GM12878 (cell line): ENCODE data around the gene ZBTB3. TPM values are rescaled to one million over a fixed set of nuclear protein-coding genes. Genes with fewer than 3 reads are reported as not detected.
A peak's percentile ranks its signal among the peaks of the same experiment; 100 is the strongest.

Experiments used
- ATAC-seq: fragments of 200-7000 bp; cut with Tn5 transposase; 3 replicates; pipeline ENCODE4 v1.9.1; 2020; ENCODE audit warnings: mild to moderate bottlenecking, moderate library complexity
- BruUV-seq: library from RNA; stranded (reverse); fragments of 400-500 nt; replicated peaks from 2 replicates; lab custom pipeline; 2021; lab: Mats Ljungman, UMichigan
- CTCF ChIA-PET: fragments of 300-600 bp; sonication (Branson Sonifier 250); formaldehyde crosslinking; extraction: SDS; loops from one replicate; lab custom pipeline; 2021; ENCODE audit warnings: inconsistent platforms; lab: Yijun Ruan, JAX
- POLR2A ChIA-PET: fragments of 350-600 bp; formaldehyde crosslinking; extraction: SDS; loops from one replicate; lab custom pipeline; 2021; ENCODE audit warnings: inconsistent platforms; lab: Charles Lee
- RAD21 ChIA-PET: fragments of 300-600 bp; sonication (Branson Sonifier 250); formaldehyde crosslinking; loops from one replicate; lab custom pipeline; 2023; ENCODE audit warnings: antibody characterized with exemption; ENCODE audit not compliant: unreplicated experiment; lab: Charles Lee
- SMC1A ChIA-PET: fragments of 300-600 bp; sonication (Branson Sonifier 250); formaldehyde crosslinking; loops from one replicate; lab custom pipeline; 2023; ENCODE audit not compliant: unreplicated experiment, uncharacterized antibody; lab: Charles Lee
- DNase-seq: peaks from one replicate; pipeline ENCODE4 v3.0.0-alpha.2; 2011; ENCODE audit warnings: low read depth, low spot score
- FAIRE-seq: peaks from 3 replicates; lab custom pipeline; 2011; peaks lifted over from hg19 to GRCh38; lab: Jason Lieb, UNC
- H2AFZ ChIP-seq: 2 replicates; pipeline ENCODE4 v1.6.0; 2011; ENCODE audit warnings: low read depth, low read length, control low read depth; ENCODE audit not compliant: control insufficient read depth
- H3K27ac ChIP-seq: 2 replicates; pipeline ENCODE4 v1.5.1; 2011; ENCODE audit warnings: control low read depth; ENCODE audit not compliant: control insufficient read depth, insufficient read depth
- H3K27me3 ChIP-seq, 2 experiments: replicated peaks in 1 of 2; 2 replicates each; pipeline versions ENCODE4 v1.6.0 to v1.6.1; 2011; ENCODE audit warnings: low read length in 1 of 2; ENCODE audit not compliant: control insufficient read depth in 2 of 2, insufficient read depth in 2 of 2
- H3K36me3 ChIP-seq, 2 experiments: 2 replicates each; pipeline ENCODE4 v1.5.1; 2011; ENCODE audit warnings: low read length in 1 of 2; ENCODE audit not compliant: control insufficient read depth in 2 of 2, insufficient read depth in 2 of 2
- H3K4me1 ChIP-seq: 2 replicates; pipeline ENCODE4 v1.6.1; 2011; ENCODE audit warnings: mild to moderate bottlenecking, low read length, moderate library complexity, mixed read lengths; ENCODE audit not compliant: control insufficient read depth, insufficient read depth
- H3K4me2 ChIP-seq: 2 replicates; pipeline ENCODE4 v1.6.0; 2011; ENCODE audit warnings: control low read depth; ENCODE audit not compliant: control insufficient read depth, insufficient read depth
- H3K4me3 ChIP-seq: fragments of 200-600 bp; sonication (generic); 2 replicates; pipeline ENCODE4 v1.5.1; 2016
- H3K79me2 ChIP-seq: 2 replicates; pipeline ENCODE4 v1.6.0; 2011; ENCODE audit warnings: low read length; ENCODE audit not compliant: control insufficient read depth, insufficient read depth
- H3K9ac ChIP-seq: 2 replicates; pipeline ENCODE4 v1.8.0; 2011; ENCODE audit warnings: low read length, control low read depth, mixed read lengths; ENCODE audit not compliant: control insufficient read depth, insufficient read depth
- H3K9me3 ChIP-seq: replicated peaks from 3 replicates; pipeline ENCODE4 v1.5.1; 2011; ENCODE audit warnings: mild to moderate bottlenecking, low read length; ENCODE audit not compliant: control insufficient read depth, insufficient read depth
- H4K20me1 ChIP-seq: 2 replicates; pipeline ENCODE4 v1.6.0; 2011; ENCODE audit not compliant: control insufficient read depth, insufficient read depth
- BRCA1 ChIP-seq: IDR thresholded peaks from 2 replicates; pipeline ENCODE4 v1.6.1; 2011; ENCODE audit warnings: low read depth, low read length, improper control_type of control experiment
- CBFB ChIP-seq: IDR thresholded peaks from 2 replicates; pipeline ENCODE4 v1.6.1; 2016; ENCODE audit warnings: antibody characterized with exemption, low read depth
- CEBPZ ChIP-seq: fragments of 150-350 bp; IDR thresholded peaks from 2 replicates; pipeline ENCODE4 v1.6.1; 2016; ENCODE audit warnings: low read depth, low read length
- IKZF2 ChIP-seq, 2 experiments: fragments of 450-650 bp; IDR thresholded peaks; 2 replicates each; pipeline ENCODE4 v1.6.1; 2017; ENCODE audit warnings: mild to moderate bottlenecking in 2 of 2, moderate library complexity in 2 of 2
- JUNB ChIP-seq: IDR thresholded peaks from 2 replicates; pipeline ENCODE4 v1.6.1; 2016; ENCODE audit warnings: antibody characterized with exemption, mild to moderate bottlenecking
- MYC ChIP-seq: IDR thresholded peaks from 2 replicates; pipeline ENCODE4 v1.6.1; 2011; ENCODE audit warnings: mild to moderate bottlenecking, low read length, moderate library complexity, inconsistent platforms; ENCODE audit not compliant: insufficient read depth, insufficient replicate concordance, insufficient read length, severe bottlenecking
- NFYB ChIP-seq: IDR thresholded peaks from 2 replicates; pipeline ENCODE4 v1.6.1; 2011; ENCODE audit warnings: low read depth, mild to moderate bottlenecking, low read length, improper control_type of control experiment, moderate library complexity; ENCODE audit not compliant: insufficient read depth
- RUNX3 ChIP-seq: IDR thresholded peaks from 2 replicates; pipeline ENCODE4 v1.6.1; 2012; ENCODE audit warnings: low read length, inconsistent platforms
- SP1 ChIP-seq: IDR thresholded peaks from one replicate; pipeline ENCODE4 v1.6.1; 2011; ENCODE audit warnings: low read depth, low read length
- TBL1XR1 ChIP-seq: IDR thresholded peaks from 2 replicates; pipeline ENCODE4 v1.6.1; 2012; ENCODE audit warnings: low read depth, low read length, improper control_type of control experiment
- ZNF207 ChIP-seq: fragments of 450-650 bp; IDR thresholded peaks from 2 replicates; pipeline ENCODE4 v1.6.1; 2014; ENCODE audit warnings: antibody characterized with exemption, mild to moderate bottlenecking, borderline replicate concordance
- ZNF384 ChIP-seq: IDR thresholded peaks from 2 replicates; pipeline ENCODE4 v1.6.1; 2012; ENCODE audit warnings: low read depth, mild to moderate bottlenecking, low read length, improper control_type of control experiment, borderline replicate concordance
- WGBS: methylation state at CpG from one replicate; pipeline ENCODE4 v1.1.6; 2016; ENCODE audit warnings: low lambda C conversion rate; ENCODE audit not compliant: insufficient replicate concordance, insufficient coverage; ENCODE audit errors: missing lambda C conversion rate; 5-methylcytosine and 5-hydroxymethylcytosine counted together
- in situ Hi-C: fragments of 300-500 bp; cut with MboI; formaldehyde crosslinking; loops from 9 replicates; pipeline ENCODE4 v1.14.3; 2018; ENCODE audit warnings: mixed read lengths
- intact Hi-C: fragments of 100-400 bp; cut with micrococcal nuclease; formaldehyde crosslinking; loops from one replicate; pipeline ENCODE4 v1.14.2; 2022; ENCODE audit not compliant: unreplicated experiment
- polyA plus RNA-seq, 11 experiments: library from polyadenylated mRNA; depleted of rRNA in 4 of 11; unstranded in 6 of 11; stranded (reverse) in 5 of 11; fragments of >200 nt; fragmentation: Nextera tagmentation in 4 of 11; fragmentation: Illumina TruSeq in 1 of 11; extraction: Ambion mirVana in 4 of 11; extraction: Trizol in 1 of 11; gene quantifications; 1 replicate in 1 of 11; 2 replicates in 10 of 11; pipeline versions ENCODE4 v1.2.1 to v1.2.3, GENCODE V29; 2011 to 2016; ENCODE audit warnings: inconsistent platforms in 2 of 11, missing spikeins in 2 of 11, low read depth in 1 of 11
- total RNA-seq, 4 experiments: library from RNA; depleted of rRNA in 3 of 4; stranded (reverse); fragments of >200 nt in 3 of 4; fragmentation: Illumina TruSeq in 1 of 4; extraction: Trizol in 1 of 4; gene quantifications; 2 replicates each; pipeline versions ENCODE4 v1.2.1 to v1.2.3, GENCODE V29; 2013 to 2021

Gene ZBTB3
- total and polyA plus RNA-seq, 10 of the 15 experiments (the other 5 are each of a cell fraction or from before 2014, with no cell fraction given): 1.4 to 7.7 (median 4.8) TPM

GRCh38 chr11:62724171-62724570, 29.8 kb downstream of the ZBTB3 start:
- RAD21 ChIA-PET: interaction anchor here (1.3 to 1.9 kb wide), 2 partner anchors 29 to 138 kb away, joined by 3 to 4 read pairs; partner anchors contain the start of gene ZBTB3
- Histone ChIP-seq H3K79me2 (peaks cover 68% of the 10 kb centered on the region), H3K4me1 (no peaks in the 10 kb centered on the region; the same call in 1 of the 2 replicates), H3K27ac (no peak overlapping the region; the same call in 1 of the 2 replicates), H4K20me1 (peaks cover 11% of the 10 kb centered on the region), H3K27me3 (no peaks in the 10 kb centered on the region), H3K4me2 (peak overlapping the region; percentile 81), H3K9me3 (no peaks in the 10 kb centered on the region; the same call in 2 of the 3 replicates), H3K9ac (peak overlapping the region; percentile 91), H2AFZ (no peak overlapping the region), H3K4me3 (peak overlapping the region; percentile 100), H3K36me3 (peaks cover 14 to 50% of the 10 kb centered on the region in 2 experiments)
- no peak for FAIRE-seq
- ATAC-seq: no peak
- 69% methylated on average over 8 of the region's 8 CpGs for WGBS
- intact Hi-C loops (no loop called here), in situ Hi-C loops (no loop called here)
- CTCF ChIA-PET: interaction anchor here (0.6 to 2.2 kb wide), 12 partner anchors 9 to 329 kb away, joined by 3 to 7 read pairs (median 4); partner anchors contain the start of gene SLC3A2
- TF ChIP-seq BRCA1: no peak
- TF ChIP-seq TBL1XR1: no peak
- TF ChIP-seq ZNF384: no peak
- no peak for TF ChIP-seq MYC
- TF ChIP-seq CEBPZ: no peak
- no peak for TF ChIP-seq RUNX3
- TF ChIP-seq SP1: no peak
- no peak for TF ChIP-seq NFYB
- no peak for TF ChIP-seq CBFB
- no peak for TF ChIP-seq IKZF2 (IDR thresholded peaks at IDR 0.05)
- no peak for TF ChIP-seq ZNF207
- TF ChIP-seq JUNB: no peak
- SMC1A ChIA-PET: interaction anchor here (1.0 to 2.1 kb wide), 8 partner anchors 8 to 50 kb away, joined by 3 to 9 read pairs (median 4); partner anchors contain the start of gene ZBTB3
- no TSS peak for BruUV-seq
- DNase-seq: no peak
- POLR2A ChIA-PET: interaction anchor here (0.9 to 6.8 kb wide), 12 partner anchors 9 to 126 kb away, joined by 3 to 79 read pairs (median 4); partner anchors contain the start of genes BSCL2, C11orf98, CSKMT and GNG3
